Sigmoid colon (tissue), 3 donors: ENCODE results near the gene RDH11.

Source experiments
- POLR2A ChIP-seq, 2 donors: fragments of 450-650 bp; IDR thresholded peaks; one replicate each; pipeline ENCODE4 v1.6.1; 2016; ENCODE audit warnings: antibody characterized with exemption in 2 of 2, mild to moderate bottlenecking in 2 of 2, moderate library complexity in 2 of 2
- TF ChIP-seq, protein P1 (sequence below), 4 experiments: fragments of 450-650 bp in 3 of 4; fragments of 200-600 bp in 1 of 4; IDR thresholded peaks; one replicate each; pipeline ENCODE4 v1.5.1; 2016 to 2019; ENCODE audit warnings: antibody characterized with exemption in 4 of 4, mild to moderate bottlenecking in 3 of 4, moderate library complexity in 2 of 4

DNA sequence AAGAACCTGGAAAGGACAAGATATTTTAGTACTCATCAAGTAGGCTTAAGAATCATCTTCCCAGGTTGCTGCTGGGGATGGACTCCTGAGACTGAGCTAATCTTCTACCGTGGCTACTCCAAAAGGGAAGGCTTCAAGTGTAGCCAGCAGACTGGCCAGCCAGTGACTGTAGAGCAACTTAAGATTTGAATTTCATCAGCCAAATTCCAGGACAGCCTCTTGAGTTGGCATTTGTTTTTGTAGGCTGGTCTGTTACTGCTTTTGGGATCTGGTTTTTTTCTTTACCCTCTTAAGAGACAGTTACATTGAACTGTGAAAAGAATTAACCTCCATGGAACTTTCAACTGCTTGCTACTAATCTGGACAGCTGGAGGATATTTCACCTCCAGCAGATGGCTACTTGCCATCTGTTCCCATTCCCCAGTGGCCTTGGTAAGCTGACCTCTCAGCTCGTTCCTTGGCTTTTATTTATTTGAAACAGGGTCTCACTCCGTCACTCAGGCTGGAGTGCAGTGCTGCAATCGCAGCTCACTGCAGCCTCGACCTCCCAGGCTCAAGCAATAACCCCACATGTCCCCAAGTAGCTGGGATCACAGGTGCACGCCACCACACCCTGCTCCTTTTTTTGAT is 41.8 kb downstream of the RDH11 start:
- TF ChIP-seq, protein P1, sequence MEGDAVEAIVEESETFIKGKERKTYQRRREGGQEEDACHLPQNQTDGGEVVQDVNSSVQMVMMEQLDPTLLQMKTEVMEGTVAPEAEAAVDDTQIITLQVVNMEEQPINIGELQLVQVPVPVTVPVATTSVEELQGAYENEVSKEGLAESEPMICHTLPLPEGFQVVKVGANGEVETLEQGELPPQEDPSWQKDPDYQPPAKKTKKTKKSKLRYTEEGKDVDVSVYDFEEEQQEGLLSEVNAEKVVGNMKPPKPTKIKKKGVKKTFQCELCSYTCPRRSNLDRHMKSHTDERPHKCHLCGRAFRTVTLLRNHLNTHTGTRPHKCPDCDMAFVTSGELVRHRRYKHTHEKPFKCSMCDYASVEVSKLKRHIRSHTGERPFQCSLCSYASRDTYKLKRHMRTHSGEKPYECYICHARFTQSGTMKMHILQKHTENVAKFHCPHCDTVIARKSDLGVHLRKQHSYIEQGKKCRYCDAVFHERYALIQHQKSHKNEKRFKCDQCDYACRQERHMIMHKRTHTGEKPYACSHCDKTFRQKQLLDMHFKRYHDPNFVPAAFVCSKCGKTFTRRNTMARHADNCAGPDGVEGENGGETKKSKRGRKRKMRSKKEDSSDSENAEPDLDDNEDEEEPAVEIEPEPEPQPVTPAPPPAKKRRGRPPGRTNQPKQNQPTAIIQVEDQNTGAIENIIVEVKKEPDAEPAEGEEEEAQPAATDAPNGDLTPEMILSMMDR (IDR thresholded peaks at IDR 0.05) = no peak
- TF ChIP-seq POLR2A (IDR thresholded peaks at IDR 0.05) = no peak
